Psoas muscle (tissue), 8 donors: ENCODE results near the gene MAST3. TPM values are rescaled to one million over a fixed set of nuclear protein-coding genes. Genes with fewer than 3 reads are reported as not detected.

ENCODE experiments used
- ATAC-seq, 4 donors: fragments of 200-7000 bp; cut with Tn5 transposase; one replicate each; pipeline ENCODE4 v1.9.1; 2020; ENCODE audit warnings: moderate library complexity in 3 of 4, mild to moderate bottlenecking in 2 of 4
- DNase-seq, 2 donors: peaks; one replicate each; pipeline ENCODE4 v3.0.0-alpha.2; 2020
- H3K27ac ChIP-seq: fragments of 200-600 bp; one replicate; pipeline ENCODE4 v1.8.0; 2022
- H3K27me3 ChIP-seq, 3 donors: fragments of 200-600 bp in 1 of 3; one replicate each; pipeline versions ENCODE4 v1.6.1 to v1.8.0; 2013 to 2022; ENCODE audit warnings: low read length in 2 of 3, mild to moderate bottlenecking in 2 of 3, moderate library complexity in 1 of 3; ENCODE audit not compliant: insufficient read depth in 3 of 3
- H3K36me3 ChIP-seq, 2 donors: fragments of 200-600 bp in 1 of 2; one replicate each; pipeline versions ENCODE4 v1.6.1 to v1.8.0; 2013 to 2022; ENCODE audit warnings: low read depth in 1 of 2, mild to moderate bottlenecking in 1 of 2, moderate library complexity in 1 of 2; ENCODE audit not compliant: insufficient read depth in 1 of 2
- H3K4me1 ChIP-seq: fragments of 200-600 bp; one replicate; pipeline ENCODE4 v1.8.0; 2022
- H3K4me3 ChIP-seq: fragments of 200-600 bp; one replicate; pipeline ENCODE4 v1.8.0; 2022; ENCODE audit warnings: mild to moderate bottlenecking
- H3K9me3 ChIP-seq: fragments of 200-600 bp; one replicate; pipeline ENCODE4 v1.8.0; 2022
- CTCF ChIP-seq: fragments of 200-600 bp; IDR thresholded peaks from one replicate; pipeline ENCODE4 v1.8.0; 2022; ENCODE audit warnings: antibody characterized with exemption
- WGBS, 3 donors: extraction: QIAGEN DNeasy Blood & Tissue Kit; methylation state at CpG; one replicate each; pipeline versions ENCODE4 v1.1.6 to v1.1.7; 2013; 5-methylcytosine and 5-hydroxymethylcytosine counted together
- intact Hi-C, 2 donors: fragments of 100-400 bp; cut with DNase I; formaldehyde crosslinking; loops; one replicate each; pipeline versions ENCODE4 v1.11.0 to v1.14.2; 2022
- polyA plus RNA-seq, 3 donors: library from polyadenylated mRNA; stranded (reverse); fragments of 200-250 nt; gene quantifications; one replicate each; pipeline ENCODE4 v1.2.3, GENCODE V29; 2013
- total RNA-seq, 4 donors: library from RNA; stranded (reverse); fragmentation: NEBNext Ultra II Directional in 2 of 4; extraction: Animal tissue kit (Norgen Biotek cat#: 25700) in 2 of 4; gene quantifications; one replicate each; pipeline versions ENCODE4 v1.2.1 to v1.2.4, GENCODE V29; 2021 to 2023
- donor health status: healthy with polysubstance abuse.
- donor health status: DM: no; HTN: no; CAD: no; lungs with moderate emphysema.
- donor health status: Bipolar disorder and iron deficiency.
- donor health status: healthy.
- donor health status: DM: yes; HTN: yes; CAD: no.
- donor health status: DM: no; HTN: no; CAD: no.
- donor health status: DM: no; HTN: no; CAD: no.
- donor health status: DM: yes; HTN: yes; CAD: no.

MAST3 gene
- total and polyA plus RNA-seq, 7 donors: 0.34 to 5.1 (median 2.5) TPM

GRCh38 chr19:18059902-18060301 is 37.7 kb upstream of the MAST3 start:
- ATAC-seq: no peak

GRCh38 chr19:18060472-18060871 is 37.1 kb upstream of the MAST3 start:
- no peak for TF ChIP-seq CTCF
- WGBS, 3 donors: 74 to 78% (median 77%) methylated on average over 6 of the region's 6 CpGs
- H3K27ac ChIP-seq: no peak overlapping the region
- intact Hi-C loops: loop anchor here in 1 of 2 donors (10.0 kb wide), 1 partner anchor 196 kb away; no protein-coding TSS in a partner anchor
- H3K4me1 ChIP-seq: peaks cover 11% of the 10 kb centered on the region
- H3K4me3 ChIP-seq: no peak overlapping the region
- ATAC-seq (no peak), DNase-seq (no peak)
- no peaks in the 10 kb centered on the region for H3K27me3 ChIP-seq
- H3K36me3 ChIP-seq: no peaks in the 10 kb centered on the region
- H3K9me3 ChIP-seq: no peaks in the 10 kb centered on the region

More at GRCh38 chr19:18059902-18060301, 37.7 kb upstream of the MAST3 start:
- H3K27me3 ChIP-seq: no peaks in the 10 kb centered on the region
- DNase-seq: no peak
- no peak for TF ChIP-seq CTCF
- no peaks in the 10 kb centered on the region for H3K36me3 ChIP-seq
- WGBS, 3 donors: 58 to 72% (median 64%) methylated on average over 5 of the region's 5 CpGs
- H3K27ac ChIP-seq: no peak overlapping the region
- H3K4me3 ChIP-seq: no peak overlapping the region
- H3K9me3 ChIP-seq: no peaks in the 10 kb centered on the region
- H3K4me1 ChIP-seq: peaks cover 11% of the 10 kb centered on the region
- intact Hi-C loops: loop anchor here (5.0 to 10.0 kb wide), 2 partner anchors 123 to 195 kb away; no protein-coding TSS in a partner anchor

GRCh38 chr19:18062028-18062427 is 35.5 kb upstream of the MAST3 start:
- ATAC-seq: no peak
- TF ChIP-seq CTCF: no peak
- 43 to 56% (median 52%) methylated on average over 8 of the region's 8 CpGs for WGBS, 3 donors
- Histone ChIP-seq H3K36me3 (no peaks in the 10 kb centered on the region), H3K4me1 (peaks cover 11% of the 10 kb centered on the region), H3K27me3 (no peaks in the 10 kb centered on the region), H3K9me3 (no peaks in the 10 kb centered on the region), H3K27ac (no peak overlapping the region), H3K4me3 (no peak overlapping the region)
- no peak for DNase-seq
- intact Hi-C loops: loop anchor here in 1 of 2 donors (10.0 kb wide), 1 partner anchor 197 kb away; no protein-coding TSS in a partner anchor

GRCh38 chr19:18063463-18063862 is 34.1 kb upstream of the MAST3 start:
- H3K27ac ChIP-seq: no peak overlapping the region
- intact Hi-C loops: loop anchor here in 1 of 2 donors (10.0 kb wide), 1 partner anchor 199 kb away; no protein-coding TSS in a partner anchor
- WGBS, 3 donors: 72 to 81% (median 75%) methylated on average over 5 of the region's 5 CpGs
- no peaks in the 10 kb centered on the region for H3K4me1 ChIP-seq
- TF ChIP-seq CTCF: no peak
- no peak overlapping the region for H3K4me3 ChIP-seq
- no peaks in the 10 kb centered on the region for H3K36me3 ChIP-seq
- DNase-seq: no peak
- H3K27me3 ChIP-seq: no peaks in the 10 kb centered on the region
- H3K9me3 ChIP-seq: no peaks in the 10 kb centered on the region
- no peak for ATAC-seq

GRCh38 chr19:18065173-18065495 is 32.4 kb upstream of the MAST3 start:
- Histone ChIP-seq H3K27me3 (no peaks in the 10 kb centered on the region), H3K4me3 (no peak overlapping the region), H3K36me3 (no peaks in the 10 kb centered on the region), H3K27ac (no peak overlapping the region), H3K4me1 (no peaks in the 10 kb centered on the region), H3K9me3 (no peaks in the 10 kb centered on the region)
- TF ChIP-seq CTCF: no peak
- intact Hi-C loops: loop anchor here in 1 of 2 donors (10.0 kb wide), 1 partner anchor 200 kb away; no protein-coding TSS in a partner anchor
- DNase-seq: no peak
- ATAC-seq: no peak
- WGBS, 3 donors: 78 to 87% (median 83%) methylated on average over 1 of the region's 1 CpG
